ENCODE measurements around the gene EPGN. TPM values are rescaled to one million over a fixed set of nuclear protein-coding genes. Genes with fewer than 3 reads are reported as not detected.

EPGN gene
- total and polyA plus RNA-seq, 2 of the 8 experiments (the other 6 are each of a cell fraction or from before 2014, with no cell fraction given): not detected

- Histone ChIP-seq H3K23ac (ENCODE audit: insufficient read length) (no peak overlapping the region), H2AK5ac (ENCODE audit: low read depth, low read length) (no peak overlapping the region), H2BK5ac (ENCODE audit: low read depth, low read length) (no peak overlapping the region), H3K4me1 (replicated peaks in 1 of 4; ENCODE audit: control insufficient read depth in 3 of 4, insufficient read depth in 4 of 4, low read length in 3 of 4) (no peaks in the 10 kb centered on the region), H2BK20ac (ENCODE audit: low read length) (no peak overlapping the region), H3K23me2 (ENCODE audit: low read depth, low read length) (no peaks in the 10 kb centered on the region), H3K4ac (replicated peaks; ENCODE audit: insufficient read length, low read depth, low read length) (no peak overlapping the region), H4K20me1 (replicated peaks in 1 of 2; ENCODE audit: control insufficient read depth in 1 of 2, insufficient read depth in 2 of 2, low read length in 2 of 2) (peaks cover 0 to 2% of the 10 kb centered on the region in 2 experiments), H3K14ac (ENCODE audit: insufficient read length) (no peak overlapping the region), H3K4me2 (ENCODE audit: insufficient read depth in 1 of 2, low read depth in 2 of 2, low read length in 2 of 2) (no peak overlapping the region), H4K8ac (ENCODE audit: extremely low read depth, insufficient read depth, low read length) (no peak overlapping the region), H3K36me3 (ENCODE audit: control insufficient read depth in 2 of 4, insufficient read depth in 4 of 4, low read length in 3 of 4) (no peaks in the 10 kb centered on the region), H2BK12ac (ENCODE audit: low read depth, low read length) (no peak overlapping the region), H2AFZ (ENCODE audit: low read length) (no peak overlapping the region), H3K56ac (replicated peaks; ENCODE audit: insufficient read length, low read depth, low read length) (no peak overlapping the region), H2BK15ac (ENCODE audit: low read length) (no peak overlapping the region), H3K27ac (ENCODE audit: low read depth, low read length) (no peak overlapping the region), H3K18ac (ENCODE audit: extremely low read depth, low read length) (no peak overlapping the region), H4K91ac (replicated peaks; ENCODE audit: insufficient read length, low read length) (no peak overlapping the region), H3K79me1 (ENCODE audit: low read depth, low read length) (no peaks in the 10 kb centered on the region), H3K27me3 (replicated peaks in 1 of 4; ENCODE audit: control insufficient read depth in 3 of 4, extremely low read depth in 1 of 4, insufficient read depth in 3 of 4, low read length in 3 of 4) (peaks cover 0 to 1% (median 0%) of the 10 kb centered on the region in 4 experiments; a peak in 1 of 7 replicates), H3K4me3 (ENCODE audit: extremely low read depth in 1 of 4, insufficient read depth in 2 of 4, low read depth in 3 of 4, low read length in 4 of 4) (no peak overlapping the region), H3K9ac (replicated peaks in 1 of 4; ENCODE audit: extremely low read depth in 1 of 4, low read depth in 3 of 4, low read length in 3 of 4) (no peak overlapping the region), H3K79me2 (ENCODE audit: control insufficient read depth in 1 of 2, insufficient read depth in 2 of 2, low read length in 2 of 2) (no peaks in the 10 kb centered on the region), H2BK120ac (replicated peaks; ENCODE audit: low read depth, low read length) (no peak overlapping the region), H3K9me3 (ENCODE audit: insufficient read depth in 2 of 2, low read depth in 1 of 2, low read length in 1 of 2) (no peaks in the 10 kb centered on the region), H4K5ac (ENCODE audit: insufficient read length, low read depth, low read length) (no peak overlapping the region)
- ChIA-PET POLR2A (ENCODE audit: partially characterized antibody) (no interaction called here), CTCF (ENCODE audit: partially characterized antibody) (no interaction called here)
- no peak for TF ChIP-seq TEAD4 (IDR thresholded peaks at IDR 0.05; ENCODE audit: low read depth, low read length)
- TF ChIP-seq JUN (IDR thresholded peaks at IDR 0.05; ENCODE audit: low read depth, low read length): no peak
- TF ChIP-seq HDAC2 (IDR thresholded peaks at IDR 0.05; ENCODE audit: borderline replicate concordance in 1 of 2, low read depth in 2 of 2, low read length in 2 of 2): no peak
- TF ChIP-seq CBX8 (IDR thresholded peaks at IDR 0.05; ENCODE audit: borderline replicate concordance, low read depth, low read length): no peak
- no peak for TF ChIP-seq SP1 (IDR thresholded peaks at IDR 0.05; ENCODE audit: low read depth, low read length)
- FAIRE-seq: no peak
- no peak for DNase-seq (ENCODE audit: low read depth in 1 of 2, low spot score in 2 of 2)
Measured at GRCh38 chr4:74263551-74263950, 44.7 kb upstream of the EPGN start.

Measured in H1 (cell line).